ENCODE results near the gene AKAP1. TPM values are rescaled to one million over a fixed set of nuclear protein-coding genes. Genes with fewer than 3 reads are reported as not detected.
A peak's percentile ranks its signal among the peaks of the same experiment; 100 is the strongest.

AKAP1 gene
- total RNA-seq, 1 donor from 2014 or later, result 26.4 TPM

DNA sequence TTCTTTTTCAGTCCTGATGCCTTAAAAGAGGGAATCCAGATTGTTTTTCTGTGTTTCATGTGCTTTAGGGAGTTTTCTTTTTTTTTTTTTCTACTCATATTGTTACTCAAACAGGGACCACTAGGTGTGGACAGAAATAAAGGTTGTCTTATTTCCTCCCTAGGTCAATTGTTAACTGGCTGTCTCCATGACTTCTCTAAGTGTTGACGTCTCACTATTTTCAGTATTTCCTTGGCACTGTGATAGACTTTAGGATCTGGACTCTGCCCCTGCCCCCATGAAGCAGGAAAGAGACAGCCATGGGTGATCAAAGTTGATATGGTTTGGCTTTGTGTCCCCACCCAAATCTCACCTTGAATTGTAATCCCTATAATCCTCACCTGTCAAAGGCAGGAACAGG, 73.7 kb downstream of the AKAP1 start:
- peaks cover 16% of the 10 kb centered on the region for H3K4me1 Mint-ChIP-seq
- H3K27ac Mint-ChIP-seq, result peak overlapping the region; percentile 83
- H3K27me3 Mint-ChIP-seq (ENCODE audit: low read depth), result no peaks in the 10 kb centered on the region
- peaks cover 6% of the 10 kb centered on the region for H3K36me3 Mint-ChIP-seq
- no peak for DNase-seq (ENCODE audit: low spot score in 2 of 2, unreplicated experiment in 2 of 2)
- TF ChIP-seq CTCF (IDR thresholded peaks at IDR 0.05; ENCODE audit: unreplicated experiment), result no peak
- peaks cover 24% of the 10 kb centered on the region for H3K9me3 Mint-ChIP-seq
- H3K4me3 Mint-ChIP-seq, result no peak overlapping the region

- H3K4me3 Mint-ChIP-seq, result no peak overlapping the region
- TF ChIP-seq CTCF (IDR thresholded peaks at IDR 0.05; ENCODE audit: unreplicated experiment), result no peak
- DNase-seq (ENCODE audit: low spot score in 2 of 2, unreplicated experiment in 2 of 2), result no peak
- no peak overlapping the region for H3K27ac Mint-ChIP-seq
- peaks cover 6% of the 10 kb centered on the region for H3K36me3 Mint-ChIP-seq
- peaks cover 28% of the 10 kb centered on the region for H3K9me3 Mint-ChIP-seq
- H3K27me3 Mint-ChIP-seq (ENCODE audit: low read depth), result no peaks in the 10 kb centered on the region
- H3K4me1 Mint-ChIP-seq, result peaks cover 16% of the 10 kb centered on the region
These were observed 75.6 kb downstream of the AKAP1 start for GRCh38 chr17:57160624-57161023.

GRCh38 chr17:57164814-57165213, 79.8 kb downstream of the AKAP1 start:
- no peak for TF ChIP-seq CTCF (IDR thresholded peaks at IDR 0.05; ENCODE audit: unreplicated experiment)
- peaks cover 25% of the 10 kb centered on the region for H3K9me3 Mint-ChIP-seq
- H3K27ac Mint-ChIP-seq, result no peak overlapping the region
- H3K4me3 Mint-ChIP-seq, result no peak overlapping the region
- H3K4me1 Mint-ChIP-seq, result peaks cover 2% of the 10 kb centered on the region
- no peaks in the 10 kb centered on the region for H3K27me3 Mint-ChIP-seq (ENCODE audit: low read depth)
- peaks cover 6% of the 10 kb centered on the region for H3K36me3 Mint-ChIP-seq
- DNase-seq (ENCODE audit: low spot score in 2 of 2, unreplicated experiment in 2 of 2), result no peak

- peaks cover 20% of the 10 kb centered on the region for H3K9me3 Mint-ChIP-seq
- H3K27me3 Mint-ChIP-seq (ENCODE audit: low read depth), result no peaks in the 10 kb centered on the region
- no peak for DNase-seq (ENCODE audit: low spot score in 2 of 2, unreplicated experiment in 2 of 2)
- H3K36me3 Mint-ChIP-seq, result peaks cover 2% of the 10 kb centered on the region
- no peak overlapping the region for H3K4me3 Mint-ChIP-seq
- H3K4me1 Mint-ChIP-seq, result peaks cover 2% of the 10 kb centered on the region
- TF ChIP-seq CTCF (IDR thresholded peaks at IDR 0.05; ENCODE audit: unreplicated experiment), result no peak
- H3K27ac Mint-ChIP-seq, result no peak overlapping the region
These were observed 80.7 kb downstream of the AKAP1 start for GRCh38 chr17:57165754-57166153.

- Mint-ChIP-seq H3K27ac (no peak overlapping the region), H3K9me3 (peaks cover 11% of the 10 kb centered on the region), H3K27me3 (ENCODE audit: low read depth) (no peaks in the 10 kb centered on the region), H3K4me3 (no peak overlapping the region), H3K4me1 (peaks cover 2% of the 10 kb centered on the region), H3K36me3 (peaks cover 2% of the 10 kb centered on the region)
- no peak for DNase-seq (ENCODE audit: low spot score in 2 of 2, unreplicated experiment in 2 of 2)
- TF ChIP-seq CTCF (IDR thresholded peaks at IDR 0.05; ENCODE audit: unreplicated experiment), result no peak
These were observed 81.8 kb downstream of the AKAP1 start for GRCh38 chr17:57166803-57167202.

GRCh38 chr17:57168695-57169094, 83.6 kb downstream of the AKAP1 start:
- H3K27me3 Mint-ChIP-seq (ENCODE audit: low read depth), result peaks cover 3% of the 10 kb centered on the region
- H3K9me3 Mint-ChIP-seq, result peaks cover 4% of the 10 kb centered on the region
- no peak for TF ChIP-seq CTCF (IDR thresholded peaks at IDR 0.05; ENCODE audit: unreplicated experiment)
- peaks cover 2% of the 10 kb centered on the region for H3K4me1 Mint-ChIP-seq
- H3K4me3 Mint-ChIP-seq, result no peak overlapping the region
- H3K36me3 Mint-ChIP-seq, result no peaks in the 10 kb centered on the region
- no peak for DNase-seq (ENCODE audit: low spot score in 2 of 2, unreplicated experiment in 2 of 2)
- H3K27ac Mint-ChIP-seq, result no peak overlapping the region
